ENCODE measurements around the gene OR52D1.

The OR52D1 gene

GRCh38 chr11:5514841-5515240 lies 26.4 kb downstream of the OR52D1 start:
- DNase-seq = no peak

DNA sequence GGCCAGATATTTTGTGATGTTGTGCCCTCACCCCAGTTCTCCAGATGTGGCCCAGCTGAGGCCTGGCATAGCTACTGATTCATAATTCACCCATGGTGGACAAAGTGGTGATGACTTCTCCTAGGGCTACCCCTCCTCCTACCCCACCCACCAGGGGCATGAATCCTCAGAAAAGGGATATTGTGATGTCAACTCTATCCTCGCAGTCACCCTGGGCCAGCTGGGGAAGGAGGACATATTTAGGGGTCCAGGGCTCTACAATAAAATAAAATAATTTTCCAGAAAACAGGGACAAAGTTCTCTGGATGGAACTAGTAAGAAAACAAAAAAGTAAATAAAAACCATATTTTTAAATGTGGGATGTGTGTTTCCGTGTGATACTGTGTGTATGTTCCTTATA lies 28.1 kb downstream of the OR52D1 start, which contains the start of gene UBQLNL:
Gene UBQLNL, minus strand, starts transcription at position 101 of the 400 bp plus-strand sequence. CDS start 258 bp downstream, outside the sequence.
- no peak for DNase-seq

DNA sequence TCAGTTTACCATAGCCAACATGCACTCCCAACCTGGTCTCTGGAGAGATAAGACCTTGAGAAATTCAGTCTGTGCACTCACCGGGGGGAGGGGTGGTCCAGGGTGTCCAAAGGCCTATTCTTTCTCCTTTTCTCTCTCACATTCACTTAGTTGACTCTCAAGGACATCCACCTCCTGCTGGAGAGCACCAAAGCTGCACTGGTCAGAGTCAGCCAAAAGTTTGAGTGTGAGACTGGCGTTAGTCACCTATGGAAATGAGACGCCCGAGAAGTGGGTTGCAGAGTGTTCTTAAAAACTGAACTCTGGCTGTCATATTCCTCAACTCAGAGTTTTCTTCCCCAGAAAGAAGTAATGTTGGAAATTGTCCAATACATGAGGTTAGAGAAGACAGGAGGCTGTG lies 33.1 kb downstream of the OR52D1 start:
- DNase-seq = no peak

DNA sequence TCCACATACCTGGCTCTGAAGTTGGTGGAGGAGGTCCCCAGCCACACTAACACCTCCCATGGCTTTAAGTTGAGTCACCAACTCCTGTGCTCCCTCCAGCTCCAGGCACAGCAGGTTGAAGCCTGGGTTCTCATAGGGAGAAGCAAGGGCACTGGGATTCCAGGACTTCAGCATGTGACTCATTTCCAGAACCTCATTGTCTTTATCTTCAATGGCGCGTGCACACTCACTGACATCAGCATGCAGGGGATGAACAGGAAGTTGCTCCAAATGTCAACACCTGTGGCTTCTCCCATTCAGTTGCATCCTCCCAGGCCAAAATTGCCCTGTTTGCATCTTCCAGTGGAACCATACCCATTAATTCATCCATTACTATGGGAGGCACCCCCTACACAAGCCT lies 33.8 kb downstream of the OR52D1 start:
- no peak for DNase-seq

DNA sequence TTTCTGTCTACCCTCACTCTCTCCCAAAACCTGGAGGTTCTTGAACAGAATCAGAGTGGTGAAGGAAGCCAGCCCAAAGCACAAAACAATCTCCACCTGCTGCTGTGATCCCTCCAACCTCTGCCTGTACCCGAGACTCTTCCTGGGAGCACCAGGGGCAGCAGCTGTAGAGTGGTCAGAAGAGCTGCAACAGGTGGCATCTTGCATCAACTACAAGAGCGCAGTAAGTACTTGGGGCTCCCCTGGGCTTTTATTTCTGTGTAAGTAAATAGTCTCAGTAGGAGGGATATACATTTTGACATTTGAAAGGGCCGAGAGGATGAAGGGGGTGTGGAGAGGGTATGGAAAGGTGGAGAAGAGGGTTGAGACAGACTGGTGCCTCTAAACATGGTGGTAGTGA lies 36.3 kb downstream of the OR52D1 start:
- no peak for DNase-seq

DNA sequence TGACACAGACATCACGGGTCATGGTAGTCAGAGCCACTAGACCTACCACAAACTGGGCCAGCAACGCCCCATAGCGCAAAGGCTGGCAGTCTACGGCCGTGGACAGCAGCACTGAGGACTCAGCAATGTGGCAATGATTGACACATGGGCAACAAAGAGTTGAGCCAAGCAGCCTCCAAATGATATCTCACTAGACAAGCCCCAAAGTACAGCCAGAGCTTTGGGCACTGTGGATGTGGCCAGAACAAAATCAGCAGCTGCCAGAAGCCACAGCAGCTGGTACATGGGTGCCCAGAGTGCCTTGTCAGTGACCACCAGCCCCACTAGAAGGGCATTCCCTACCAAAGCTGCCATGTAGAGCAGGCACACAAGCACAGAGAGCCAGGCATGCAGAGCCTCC lies 39.2 kb downstream of the OR52D1 start:
- no peak for DNase-seq

DNA sequence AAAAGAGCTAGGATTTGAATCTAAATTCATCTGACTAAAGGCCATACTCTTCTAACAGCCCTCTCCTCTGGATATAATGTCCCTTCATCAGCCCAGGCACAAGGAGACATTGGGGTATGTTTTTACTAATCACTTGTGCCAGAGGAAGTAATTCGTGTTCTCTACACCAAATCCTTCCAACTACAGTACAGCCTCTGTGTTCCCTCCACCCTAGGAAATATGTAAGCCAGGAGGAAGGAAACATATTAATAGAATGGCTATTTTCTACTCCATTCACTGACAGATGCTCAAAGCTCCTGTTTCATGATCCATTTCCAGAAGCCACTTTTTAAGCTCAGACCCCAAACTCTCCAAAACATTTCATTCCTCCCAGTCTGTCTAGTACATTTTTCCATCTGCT lies 40.0 kb downstream of the OR52D1 start:
- no peak for DNase-seq

- DNase-seq = no peak
Observed at GRCh38 chr11:5531053-5531831, 42.8 kb downstream of the OR52D1 start.

DNA sequence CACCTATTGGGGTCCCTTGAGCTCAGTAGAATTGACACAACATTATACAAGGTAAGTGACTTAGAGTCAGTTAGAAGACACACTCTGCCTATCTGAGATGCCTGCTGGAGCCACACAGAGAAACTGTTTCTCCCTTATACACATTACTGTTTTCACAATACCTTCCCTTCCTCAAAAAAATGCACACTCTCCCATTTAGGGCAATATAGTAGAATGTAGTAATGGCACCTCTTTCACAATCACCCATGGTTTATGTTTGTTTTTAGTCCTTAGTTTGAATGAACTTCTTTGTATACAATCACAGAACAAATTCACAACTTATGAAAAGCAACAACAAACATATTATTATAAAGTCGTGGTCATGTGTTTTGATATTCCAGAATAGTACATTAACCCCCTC lies 45.6 kb downstream of the OR52D1 start:
- no peak for DNase-seq

GRCh38 chr11:5536482-5536881 lies 48.0 kb downstream of the OR52D1 start:
- DNase-seq = no peak

Measured in stimulated activated CD4-positive, alpha-beta T cell treated with anti-CD3 and anti-CD28 coated beads, Interleukin-2, amount 100 ng/mL, for 48 hours (primary cell).